Cardiac septum (tissue), 1 donor: Measurements from ENCODE around the gene MAST1. TPM values are rescaled to one million over a fixed set of nuclear protein-coding genes. Genes with fewer than 3 reads are reported as not detected.

Experiments used
- DNase-seq: peaks from one replicate; pipeline ENCODE4 v3.0.0-alpha.2; 2020; ENCODE audit warnings: low spot score
- intact Hi-C: fragments of 100-400 bp; cut with DNase I; formaldehyde crosslinking; loops from one replicate; pipeline ENCODE4 v1.14.0; 2022
- microRNA-seq: library from miRNA; unstranded; fragments of <30 nt; microRNA quantifications from one replicate; pipeline ENCODE4 v1.2.0, GENCODE V29; 2020
- total RNA-seq: library from RNA; stranded (reverse); fragmentation: NEBNext Ultra II Directional; extraction: Animal tissue kit (Norgen Biotek cat#: 25700); gene quantifications from one replicate; pipeline ENCODE4 v1.2.1, GENCODE V29; 2021
- donor health status: DM: no; HTN: no; CAD: no.

The MAST1 gene
- total RNA-seq, 1 donor from 2014 or later, result 0.65 TPM

DNA sequence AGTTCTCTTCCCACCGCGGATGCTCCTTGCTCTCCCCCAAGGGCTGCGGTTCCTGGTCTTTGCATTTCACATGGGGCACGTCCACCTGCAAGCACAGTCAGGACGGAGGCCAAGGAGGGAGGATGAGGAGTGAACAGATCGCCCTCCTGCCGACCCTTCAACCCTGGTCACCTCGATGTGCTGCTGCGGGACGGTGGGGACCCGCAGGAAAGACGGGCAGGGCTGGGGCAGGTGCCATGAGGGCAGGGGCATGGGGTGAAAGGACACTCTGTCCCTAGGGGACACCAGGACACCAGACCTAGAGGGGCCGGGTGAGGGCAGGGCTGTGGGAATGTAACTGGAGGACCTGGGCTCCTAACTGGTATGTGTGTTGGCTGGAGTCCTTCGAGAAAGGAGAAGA, 79.9 kb downstream of the MAST1 start:
- intact Hi-C loops, result no loop called here
- no peak for DNase-seq

DNA sequence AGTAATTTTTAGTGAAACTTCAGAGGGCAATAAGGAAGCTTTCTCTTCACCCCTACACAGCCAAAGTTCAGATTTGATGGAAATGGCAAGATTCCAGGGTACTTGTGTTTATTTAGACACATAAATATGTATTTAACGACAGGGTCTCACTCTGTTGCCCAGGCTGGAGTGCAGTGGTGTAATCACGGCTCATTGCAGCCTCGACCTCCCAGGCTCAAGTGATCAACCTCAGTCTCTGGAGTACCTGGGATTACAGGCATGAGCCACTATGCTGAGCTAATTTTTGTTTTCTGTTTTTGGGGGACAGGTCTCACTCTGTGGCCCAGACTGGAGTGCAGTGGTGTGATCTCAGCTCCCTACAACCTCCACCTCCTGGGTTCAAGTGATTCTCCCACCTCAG, 82.7 kb downstream of the MAST1 start:
- no peak for DNase-seq
- intact Hi-C loops, result no loop called here

DNA sequence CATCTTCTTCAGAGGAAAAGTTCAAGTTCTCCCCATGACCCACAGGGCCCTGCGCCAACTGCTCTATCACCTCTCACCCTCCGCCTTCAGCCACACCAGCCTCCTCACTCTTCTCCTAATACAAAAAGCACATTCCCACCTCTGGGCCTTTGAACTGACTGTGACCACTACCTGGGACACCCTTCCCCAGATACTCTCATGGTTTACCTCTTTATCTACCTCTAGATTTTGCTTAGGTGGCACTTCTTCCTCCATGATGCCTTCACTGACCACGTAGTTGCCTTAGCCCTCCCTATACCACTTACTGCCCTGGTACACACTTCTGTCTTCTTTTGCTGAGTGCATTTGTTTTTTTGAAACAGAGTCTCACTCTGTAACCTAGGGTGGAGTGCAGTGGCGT, 84.6 kb downstream of the MAST1 start:
- DNase-seq, result no peak
- intact Hi-C loops, result no loop called here

Small RNAs within 50 kb of the gene (microRNA-seq; reads per million reads assigned to microRNA genes)
- not detected for gene MIR5695
- gene MIR6794, result not detected

Other genes with a start within 250 kb of the MAST1 start
- gene ZNF490, start 227.7 kb upstream of the MAST1 start, total RNA-seq, result 5.1 TPM
- gene ZNF791, start 227.6 kb upstream of the MAST1 start, total RNA-seq, result 14.8 TPM
- gene MAN2B1, start 171.8 kb upstream of the MAST1 start, total RNA-seq, result 20.6 TPM
- gene WDR83, start 171.7 kb upstream of the MAST1 start, total RNA-seq, result 10.0 TPM
- 49.0 TPM for gene DHPS, start 156.6 kb upstream of the MAST1 start, total RNA-seq
- gene GNG14, start 150.5 kb upstream of the MAST1 start, total RNA-seq, result not detected
- 2.2 TPM for gene FBXW9, start 141.9 kb upstream of the MAST1 start, total RNA-seq
- gene TNPO2, start 114.6 kb upstream of the MAST1 start, total RNA-seq, result 50.4 TPM
- 111 TPM for gene TRIR, start 103.8 kb upstream of the MAST1 start, total RNA-seq
- gene GET3, start 101.0 kb upstream of the MAST1 start, total RNA-seq, result 58.4 TPM
- not detected for gene BEST2, start 86.7 kb upstream of the MAST1 start, total RNA-seq
- gene HOOK2, start 63.0 kb upstream of the MAST1 start, total RNA-seq, result 101 TPM
- 97.7 TPM for gene JUNB, start 47.0 kb upstream of the MAST1 start, total RNA-seq
- 595 TPM for gene PRDX2, start 36.7 kb upstream of the MAST1 start, total RNA-seq
- 0.94 TPM for gene THSD8, start 36.4 kb upstream of the MAST1 start, total RNA-seq
- 4.4 TPM for gene RNASEH2A, start 31.9 kb upstream of the MAST1 start, total RNA-seq
- not detected for gene RTBDN, start 3.9 kb upstream of the MAST1 start, total RNA-seq
- 21.3 TPM for gene DNASE2, start 42.9 kb downstream of the MAST1 start, total RNA-seq
- gene KLF1, start 48.7 kb downstream of the MAST1 start, total RNA-seq, result 0.38 TPM
- gene GCDH, start 52.6 kb downstream of the MAST1 start, total RNA-seq, result 33.2 TPM
- not detected for gene SYCE2, start 80.8 kb downstream of the MAST1 start, total RNA-seq
- gene FARSA, start 95.2 kb downstream of the MAST1 start, total RNA-seq, result 36.3 TPM
- 412 TPM for gene CALR, start 100.1 kb downstream of the MAST1 start, total RNA-seq
- gene RAD23A, start 107.3 kb downstream of the MAST1 start, total RNA-seq, result 143 TPM
- gene GADD45GIP1, start 118.7 kb downstream of the MAST1 start, total RNA-seq, result 23.5 TPM
- gene DAND5, start 131.1 kb downstream of the MAST1 start, total RNA-seq, result 11.4 TPM
- gene NFIX, start 157.0 kb downstream of the MAST1 start, total RNA-seq, result 123 TPM